ENCODE data around the gene ADH7. TPM values are rescaled to one million over a fixed set of nuclear protein-coding genes. Genes with fewer than 3 reads are reported as not detected.

The ADH7 gene
- total and polyA plus RNA-seq, 2 of the 8 experiments (the other 6 are each of a cell fraction or from before 2014, with no cell fraction given) = not detected

GRCh38 chr4:99467887-99468286 lies 32.7 kb upstream of the ADH7 start:
- Histone ChIP-seq H3K79me2 (ENCODE audit: control insufficient read depth in 1 of 2, insufficient read depth in 2 of 2, low read length in 2 of 2) (no peaks in the 10 kb centered on the region), H3K36me3 (ENCODE audit: control insufficient read depth in 2 of 4, insufficient read depth in 4 of 4, low read length in 3 of 4) (no peaks in the 10 kb centered on the region), H2AFZ (ENCODE audit: low read length) (no peak overlapping the region), H3K79me1 (ENCODE audit: low read depth, low read length) (no peaks in the 10 kb centered on the region), H2BK15ac (ENCODE audit: low read length) (no peak overlapping the region), H2BK120ac (replicated peaks; ENCODE audit: low read depth, low read length) (no peak overlapping the region), H2AK5ac (ENCODE audit: low read depth, low read length) (no peak overlapping the region), H3K4ac (replicated peaks; ENCODE audit: insufficient read length, low read depth, low read length) (no peak overlapping the region), H3K23me2 (ENCODE audit: low read depth, low read length) (no peaks in the 10 kb centered on the region), H2BK20ac (ENCODE audit: low read length) (no peak overlapping the region), H3K27me3 (replicated peaks in 1 of 4; ENCODE audit: control insufficient read depth in 3 of 4, extremely low read depth in 1 of 4, insufficient read depth in 3 of 4, low read length in 3 of 4) (no peaks in the 10 kb centered on the region), H2BK12ac (ENCODE audit: low read depth, low read length) (no peak overlapping the region), H3K4me1 (replicated peaks in 1 of 4; ENCODE audit: control insufficient read depth in 3 of 4, insufficient read depth in 4 of 4, low read length in 3 of 4) (no peaks in the 10 kb centered on the region), H3K23ac (ENCODE audit: insufficient read length) (no peak overlapping the region), H3K4me3 (ENCODE audit: extremely low read depth in 1 of 4, insufficient read depth in 2 of 4, low read depth in 3 of 4, low read length in 4 of 4) (no peak overlapping the region), H4K5ac (ENCODE audit: insufficient read length, low read depth, low read length) (no peak overlapping the region), H3K18ac (ENCODE audit: extremely low read depth, low read length) (no peak overlapping the region), H4K20me1 (replicated peaks in 1 of 2; ENCODE audit: control insufficient read depth in 1 of 2, insufficient read depth in 2 of 2, low read length in 2 of 2) (no peaks in the 10 kb centered on the region), H2BK5ac (ENCODE audit: low read depth, low read length) (no peak overlapping the region), H3K9ac (replicated peaks in 1 of 4; ENCODE audit: extremely low read depth in 1 of 4, low read depth in 3 of 4, low read length in 3 of 4) (no peak overlapping the region), H3K14ac (ENCODE audit: insufficient read length) (no peak overlapping the region), H3K27ac (ENCODE audit: low read depth, low read length) (no peak overlapping the region), H4K8ac (ENCODE audit: extremely low read depth, insufficient read depth, low read length) (no peak overlapping the region), H3K9me3 (ENCODE audit: insufficient read depth in 2 of 2, low read depth in 1 of 2, low read length in 1 of 2) (no peaks in the 10 kb centered on the region), H3K4me2 (ENCODE audit: insufficient read depth in 1 of 2, low read depth in 2 of 2, low read length in 2 of 2) (no peak overlapping the region), H3K56ac (replicated peaks; ENCODE audit: insufficient read length, low read depth, low read length) (no peak overlapping the region), H4K91ac (replicated peaks; ENCODE audit: insufficient read length, low read length) (no peak overlapping the region)
- POLR2A ChIA-PET (ENCODE audit: partially characterized antibody) = interaction anchor here (0.6 kb wide), 1 partner anchor 470 kb away, joined by 3 read pairs; no protein-coding TSS in a partner anchor
- 92% methylated on average over 2 of the region's 2 CpGs; no CpG with 5 or more reads in 1 of the 2 experiments for WGBS, 2 experiments (ENCODE audit: extremely low coverage in 1 of 2, insufficient coverage in 1 of 2, insufficient read length in 1 of 2, insufficient replicate concordance in 2 of 2, low coverage in 1 of 2, low lambda C conversion rate in 2 of 2, missing lambda C conversion rate in 1 of 2)
- CTCF ChIA-PET (ENCODE audit: partially characterized antibody) = interaction anchor here (0.6 to 1.4 kb wide), 2 partner anchors 58 to 189 kb away, joined by 3 read pairs; no protein-coding TSS in a partner anchor
- FAIRE-seq (no peak), DNase-seq (ENCODE audit: low read depth in 1 of 2, low spot score in 2 of 2) (no peak)
- TF ChIP-seq RXRA (IDR thresholded peaks at IDR 0.05; ENCODE audit: insufficient read depth, low read depth, low read length) (no peak), HDAC2 (IDR thresholded peaks at IDR 0.05; ENCODE audit: borderline replicate concordance in 1 of 2, low read depth in 2 of 2, low read length in 2 of 2) (no peak), ASH2L (IDR thresholded peaks at IDR 0.05; ENCODE audit: low read length) (no peak), ATF3 (IDR thresholded peaks at IDR 0.05; ENCODE audit: insufficient read depth, low read depth, low read length) (no peak), TAF7 (optimal IDR thresholded peaks at IDR 0.05; ENCODE audit: borderline replicate concordance, low read depth, low read length) (no peak), RBBP5 (IDR thresholded peaks at IDR 0.05; ENCODE audit: borderline replicate concordance, low read depth, low read length) (no peak), TAF1 (IDR thresholded peaks at IDR 0.05; ENCODE audit: low read depth, low read length) (no peak), GABPA (IDR thresholded peaks at IDR 0.05; ENCODE audit: borderline replicate concordance, insufficient read depth, low read length) (no peak), USF2 (IDR thresholded peaks at IDR 0.05; ENCODE audit: low read length) (no peak), E2F6 (IDR thresholded peaks at IDR 0.05) (no peak), BCL11A (IDR thresholded peaks at IDR 0.05; ENCODE audit: low read depth in 2 of 2, low read length in 2 of 2) (no peak)

All from H1 (cell line).